Measurements from ENCODE around the gene KLK5. TPM values are rescaled to one million over a fixed set of nuclear protein-coding genes. Genes with fewer than 3 reads are reported as not detected.

The KLK5 gene
- total RNA-seq, 4 donors from 2014 or later = 3.3 to 12.2 (median 9.7) TPM; not detected in 1

DNA sequence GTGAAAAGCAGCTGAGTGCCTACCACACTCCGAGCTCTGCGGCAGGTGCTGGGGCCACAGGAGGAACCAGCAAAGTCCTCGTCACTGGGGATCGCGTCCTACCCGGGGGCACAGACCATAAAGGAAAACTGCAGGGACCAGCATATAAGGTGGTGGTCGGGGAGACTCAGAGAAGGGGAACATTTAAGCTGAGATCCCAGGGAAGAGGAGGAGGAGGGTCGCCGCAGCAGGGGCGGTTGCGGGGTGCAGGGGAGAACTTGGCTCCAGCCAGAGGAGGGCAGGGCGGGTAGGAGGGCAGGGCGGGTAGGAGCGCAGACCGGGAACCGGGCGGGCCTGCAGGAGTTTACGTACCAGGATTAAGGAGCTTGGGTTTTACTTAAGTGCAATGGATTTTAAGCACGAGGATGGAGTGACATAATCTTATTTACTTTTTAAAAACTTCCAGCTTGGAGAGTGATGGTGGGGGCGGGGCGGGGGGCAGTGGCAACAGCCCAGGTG is 40.7 kb downstream of the KLK5 start:
- DNase-seq (ENCODE audit: low spot score) (no peak), ATAC-seq (ENCODE audit: low FRiP score) (no peak)
- TF ChIP-seq CTCF (IDR thresholded peaks at IDR 0.05) = no peak

DNA sequence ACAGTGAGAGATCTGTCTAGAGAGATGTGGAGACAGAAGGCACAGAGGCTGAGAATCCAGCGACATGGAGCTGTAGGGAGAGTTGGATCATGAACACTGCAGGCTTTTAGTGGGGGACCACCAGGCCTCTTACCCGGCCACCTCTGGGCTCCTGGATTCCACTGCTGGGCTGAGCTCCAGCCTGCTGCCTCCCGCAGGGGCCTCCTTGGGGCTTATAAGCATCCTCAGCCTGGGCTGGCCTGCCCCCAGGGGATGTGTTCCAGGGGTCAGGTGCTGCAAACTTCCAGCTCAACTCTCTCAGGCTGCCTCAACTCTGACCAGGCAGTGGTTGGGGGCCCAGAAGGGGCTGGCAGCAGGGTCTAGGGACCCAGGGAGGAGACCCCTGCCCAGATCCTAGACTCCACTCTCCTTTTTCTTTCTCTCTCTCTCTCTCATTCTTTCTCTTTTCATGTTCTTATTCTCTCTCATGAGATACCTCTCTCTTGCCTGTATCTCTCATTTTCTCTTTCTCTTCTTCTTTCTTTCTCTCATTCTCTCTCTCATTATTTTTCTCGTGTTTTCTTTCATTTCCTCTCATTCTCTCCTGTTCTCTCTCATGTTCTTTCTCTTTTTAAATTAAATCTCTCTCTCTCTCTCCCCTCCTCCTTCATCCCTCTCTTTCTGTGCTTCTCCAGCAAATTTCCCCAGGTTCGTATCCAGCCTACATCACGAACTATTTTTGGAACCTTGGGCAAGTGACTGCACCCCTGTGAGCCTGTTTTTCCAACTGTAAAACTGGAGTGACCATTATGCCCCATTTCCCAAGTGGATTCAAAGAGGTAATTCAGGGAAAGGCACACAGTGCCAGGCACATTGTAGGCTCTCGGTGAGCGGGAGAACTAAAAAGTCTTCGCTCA is 41.4 kb downstream of the KLK5 start, which contains the start of gene KLK4:
KLK4 (minus strand) TSS at position 190 of the 896 bp plus-strand sequence. CDS start 657 bp downstream, outside the sequence.
- DNase-seq (ENCODE audit: low spot score) (no peak), ATAC-seq (ENCODE audit: low FRiP score) (no peak)
- TF ChIP-seq CTCF (IDR thresholded peaks at IDR 0.05) = no peak

GRCh38 chr19:50910722-50911121 is 42.1 kb downstream of the KLK5 start:
- TF ChIP-seq CTCF (IDR thresholded peaks at IDR 0.05) = no peak
- no peak for ATAC-seq (ENCODE audit: low FRiP score)
- DNase-seq (ENCODE audit: low spot score) = no peak

DNA sequence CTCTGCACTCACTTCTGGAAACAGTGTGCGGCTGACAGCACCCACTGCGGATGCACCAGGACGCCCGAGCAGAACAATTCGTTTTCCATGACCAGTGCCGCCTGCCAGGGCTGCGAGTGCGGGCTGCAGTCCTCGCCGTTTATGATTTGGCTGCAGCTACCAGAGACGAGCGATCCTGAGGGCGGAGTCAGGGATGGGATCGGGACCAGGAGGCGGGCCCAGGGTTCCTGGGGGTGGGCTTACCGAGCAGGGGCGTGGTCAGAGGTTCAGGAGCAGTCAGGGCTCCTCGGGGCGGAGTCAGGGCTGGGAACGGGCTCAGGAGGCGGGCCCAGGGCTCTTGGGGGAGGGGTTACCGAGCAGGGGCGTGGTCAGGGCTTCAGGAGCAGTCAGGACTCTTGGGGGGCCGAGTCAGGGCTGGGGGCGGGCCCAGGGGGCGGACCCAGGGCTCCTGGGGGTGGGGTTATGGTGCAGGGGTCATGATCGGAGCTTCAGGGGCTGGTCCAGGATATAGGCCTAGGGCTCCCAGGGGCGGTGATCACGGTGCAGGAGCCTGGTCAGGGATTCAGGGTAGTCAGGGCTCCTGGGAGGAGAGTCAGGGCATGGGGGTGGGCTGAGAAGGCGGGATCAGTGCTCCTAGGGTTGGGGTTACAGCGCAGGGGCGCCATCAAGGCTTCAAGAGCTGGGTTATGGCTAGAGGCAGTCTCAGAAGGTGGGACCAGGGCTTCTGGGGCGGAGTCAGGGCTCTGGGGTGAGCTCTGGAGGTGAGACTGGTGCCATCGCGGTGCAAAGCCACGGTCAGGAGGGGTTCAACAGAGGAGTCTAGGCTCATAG is 43.4 kb downstream of the KLK5 start:
- DNase-seq (ENCODE audit: low spot score) (no peak), ATAC-seq (ENCODE audit: low FRiP score) (peak; percentile 60)
- TF ChIP-seq CTCF (IDR thresholded peaks at IDR 0.05) = no peak

GRCh38 chr19:50908336-50908735 is 44.5 kb downstream of the KLK5 start:
- ATAC-seq (ENCODE audit: low FRiP score) (no peak), DNase-seq (ENCODE audit: low spot score) (no peak)
- TF ChIP-seq CTCF (IDR thresholded peaks at IDR 0.05) = no peak

DNA sequence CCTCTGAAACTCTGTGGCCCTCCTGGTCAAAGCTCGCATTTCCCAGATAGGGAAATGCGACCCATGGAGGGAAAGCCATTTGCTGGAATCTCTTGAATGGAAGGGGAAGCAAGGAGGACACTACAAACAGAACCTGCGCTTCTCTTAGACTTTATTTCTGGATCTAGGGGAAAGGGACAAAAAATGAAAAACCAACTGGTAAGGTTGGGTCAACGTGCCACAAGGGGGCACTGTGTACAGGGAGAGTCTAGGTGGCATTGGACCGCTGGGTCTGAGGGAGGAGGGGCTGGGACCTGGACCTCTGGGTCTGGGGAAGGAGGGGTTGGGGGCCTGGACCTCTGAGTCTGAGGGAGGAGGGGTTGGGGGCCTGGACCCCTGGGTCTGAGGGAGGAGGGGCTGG is 46.6 kb downstream of the KLK5 start:
- DNase-seq (ENCODE audit: low spot score) (no peak), ATAC-seq (ENCODE audit: low FRiP score) (no peak)
- TF ChIP-seq CTCF (IDR thresholded peaks at IDR 0.05) = no peak

Data from omental fat pad (tissue), 4 donors.